HEK293T (cell line): ENCODE results near the gene TNPO3.

Source experiments
- CTCF ChIA-PET: fragments of 350-600 bp; formaldehyde crosslinking; extraction: SDS; loops from one replicate; lab custom pipeline; 2021; ENCODE audit warnings: antibody characterized with exemption, inconsistent platforms; lab: Yijun Ruan, JAX
- POLR2A ChIA-PET: fragments of 350-600 bp; formaldehyde crosslinking; extraction: SDS; loops from one replicate; lab custom pipeline; 2020; ENCODE audit warnings: antibody characterized with exemption, inconsistent platforms; lab: Yijun Ruan, JAX
- DNase-seq: peaks from one replicate; pipeline ENCODE4 v3.0.0; 2012; ENCODE audit warnings: mixed read lengths; ENCODE audit errors: extremely low spot score
- ARNT ChIP-seq: fragments of 450-650 bp; IDR thresholded peaks from 2 replicates; pipeline ENCODE4 v1.6.1; 2017; ENCODE audit warnings: mild to moderate bottlenecking
- BHLHE40 ChIP-seq: fragments of 450-650 bp; IDR thresholded peaks from 2 replicates; pipeline ENCODE4 v1.6.1; 2016; ENCODE audit warnings: mild to moderate bottlenecking, moderate library complexity, borderline replicate concordance
- CTBP1 ChIP-seq: fragments of 450-650 bp; IDR thresholded peaks from 2 replicates; pipeline ENCODE4 v1.6.1; 2016; ENCODE audit warnings: borderline replicate concordance
- ELF4 ChIP-seq: fragments of 450-650 bp; IDR thresholded peaks from 2 replicates; pipeline ENCODE4 v1.6.1; 2017; ENCODE audit warnings: antibody characterized with exemption
- FOXA1 ChIP-seq: fragments of 450-650 bp; IDR thresholded peaks from 2 replicates; pipeline ENCODE4 v1.6.1; 2016; ENCODE audit warnings: mild to moderate bottlenecking
- FOXK2 ChIP-seq: fragments of 450-650 bp; IDR thresholded peaks from 2 replicates; pipeline ENCODE4 v1.6.1; 2016; ENCODE audit warnings: mild to moderate bottlenecking
- FOXM1 ChIP-seq: fragments of 450-650 bp; IDR thresholded peaks from 2 replicates; pipeline ENCODE4 v1.6.1; 2017; ENCODE audit warnings: mild to moderate bottlenecking, borderline replicate concordance
- HDGF ChIP-seq: fragments of 450-650 bp; IDR thresholded peaks from 2 replicates; pipeline ENCODE4 v1.6.1; 2017; ENCODE audit warnings: antibody characterized with exemption, borderline replicate concordance
- L3MBTL2 ChIP-seq: fragments of 450-650 bp; conservative IDR thresholded peaks from 2 replicates; pipeline ENCODE4 v1.6.1; 2016; ENCODE audit warnings: mild to moderate bottlenecking
- LEF1 ChIP-seq: fragments of 450-650 bp; IDR thresholded peaks from 2 replicates; pipeline ENCODE4 v1.6.1; 2017; ENCODE audit warnings: mild to moderate bottlenecking, borderline replicate concordance
- NFRKB ChIP-seq: fragments of 450-650 bp; IDR thresholded peaks from 2 replicates; pipeline ENCODE4 v1.6.1; 2016; ENCODE audit warnings: mild to moderate bottlenecking, moderate library complexity
- SP1 ChIP-seq: fragments of 450-650 bp; IDR thresholded peaks from 2 replicates; pipeline ENCODE4 v1.6.1; 2017
- SUZ12 ChIP-seq: fragments of 450-650 bp; IDR thresholded peaks from 2 replicates; pipeline ENCODE4 v1.6.1; 2016; ENCODE audit warnings: mild to moderate bottlenecking
- TARDBP ChIP-seq: fragments of 450-650 bp; IDR thresholded peaks from 2 replicates; pipeline ENCODE4 v1.6.1; 2016
- ZNF384 ChIP-seq: fragments of 450-650 bp; IDR thresholded peaks from 2 replicates; pipeline ENCODE4 v1.6.1; 2016
- TF ChIP-seq, protein P1 (sequence below): fragments of 450-650 bp; IDR thresholded peaks from 2 replicates; pipeline ENCODE4 v1.6.1; 2016

TNPO3 gene

DNA sequence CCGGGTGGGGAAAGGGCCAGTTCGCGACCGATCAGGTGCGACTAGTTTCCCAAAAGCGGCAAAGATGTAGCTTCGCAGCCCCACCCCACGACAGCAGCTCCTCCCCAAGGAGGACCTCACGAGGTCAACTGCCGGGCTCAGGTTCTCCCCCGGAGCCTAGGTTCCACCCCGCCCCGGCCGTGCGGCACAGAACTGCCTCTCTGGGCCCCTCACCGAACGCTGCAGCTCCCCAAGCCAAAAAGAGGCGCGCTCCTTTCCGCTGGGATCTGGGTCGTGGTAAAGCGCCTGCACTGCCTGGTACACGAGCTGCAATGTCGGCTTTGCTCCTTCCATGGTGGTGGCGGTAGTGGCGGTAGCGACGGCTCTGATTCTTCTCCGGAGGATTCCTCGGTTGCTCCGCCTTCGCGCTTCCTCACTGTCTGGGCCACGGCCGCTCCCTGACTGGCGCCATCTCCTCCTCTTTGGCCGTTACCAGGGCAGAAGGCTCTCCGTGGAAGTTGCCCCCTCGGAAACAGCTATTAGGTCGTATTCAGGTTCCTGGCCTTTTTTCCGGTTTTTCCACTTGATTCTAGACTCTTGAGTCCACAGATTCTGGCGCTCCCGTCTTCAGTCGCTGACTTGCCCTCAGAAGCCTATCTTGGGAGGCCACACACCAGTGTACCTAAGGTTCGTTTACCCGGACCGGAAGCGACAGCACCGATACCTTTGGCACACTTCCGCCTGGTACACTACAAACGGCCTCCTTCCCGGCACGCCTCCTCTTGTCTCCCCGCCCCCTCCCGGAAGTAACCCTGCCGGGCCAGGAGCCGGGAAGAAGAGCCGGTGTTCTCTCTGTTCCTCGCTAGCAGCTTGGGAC is at the start of gene TNPO3:
TNPO3 (minus strand) TSS at position 674 of the 856 bp plus-strand sequence; CDS start at position 333, 341 bp downstream.
- ChIA-PET CTCF (interaction anchor here (1.4 kb wide), 1 partner anchor 11 kb away, joined by 7 read pairs; no protein-coding TSS in a partner anchor), POLR2A (interaction anchor here (0.6 to 2.3 kb wide), 22 partner anchors 10 to 192 kb away, joined by 3 to 73 read pairs (median 4); partner anchors contain the start of genes ATP6V1F and TSPAN33)
- TF ChIP-seq ELF4 (peak; percentile 88), TARDBP (no peak), LEF1 (no peak), HDGF (no peak), FOXK2 (no peak), ZNF384 (no peak), SP1 (no peak), FOXM1 (0 out of 2 replicates have a peak, but pooled peaks have one; percentile 14), SUZ12 (no peak), CTBP1 (peak; percentile 89), FOXA1 (no peak), L3MBTL2 (peak; percentile 50), BHLHE40 (no peak), ARNT (no peak; the same call in 1 of the 2 replicates), NFRKB (peak; percentile 95)
- TF ChIP-seq, protein P1, sequence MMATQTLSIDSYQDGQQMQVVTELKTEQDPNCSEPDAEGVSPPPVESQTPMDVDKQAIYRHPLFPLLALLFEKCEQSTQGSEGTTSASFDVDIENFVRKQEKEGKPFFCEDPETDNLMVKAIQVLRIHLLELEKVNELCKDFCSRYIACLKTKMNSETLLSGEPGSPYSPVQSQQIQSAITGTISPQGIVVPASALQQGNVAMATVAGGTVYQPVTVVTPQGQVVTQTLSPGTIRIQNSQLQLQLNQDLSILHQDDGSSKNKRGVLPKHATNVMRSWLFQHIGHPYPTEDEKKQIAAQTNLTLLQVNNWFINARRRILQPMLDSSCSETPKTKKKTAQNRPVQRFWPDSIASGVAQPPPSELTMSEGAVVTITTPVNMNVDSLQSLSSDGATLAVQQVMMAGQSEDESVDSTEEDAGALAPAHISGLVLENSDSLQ = peak; percentile 49; the same call in 1 of the 2 replicates
- DNase-seq = peak; percentile 95

DNA sequence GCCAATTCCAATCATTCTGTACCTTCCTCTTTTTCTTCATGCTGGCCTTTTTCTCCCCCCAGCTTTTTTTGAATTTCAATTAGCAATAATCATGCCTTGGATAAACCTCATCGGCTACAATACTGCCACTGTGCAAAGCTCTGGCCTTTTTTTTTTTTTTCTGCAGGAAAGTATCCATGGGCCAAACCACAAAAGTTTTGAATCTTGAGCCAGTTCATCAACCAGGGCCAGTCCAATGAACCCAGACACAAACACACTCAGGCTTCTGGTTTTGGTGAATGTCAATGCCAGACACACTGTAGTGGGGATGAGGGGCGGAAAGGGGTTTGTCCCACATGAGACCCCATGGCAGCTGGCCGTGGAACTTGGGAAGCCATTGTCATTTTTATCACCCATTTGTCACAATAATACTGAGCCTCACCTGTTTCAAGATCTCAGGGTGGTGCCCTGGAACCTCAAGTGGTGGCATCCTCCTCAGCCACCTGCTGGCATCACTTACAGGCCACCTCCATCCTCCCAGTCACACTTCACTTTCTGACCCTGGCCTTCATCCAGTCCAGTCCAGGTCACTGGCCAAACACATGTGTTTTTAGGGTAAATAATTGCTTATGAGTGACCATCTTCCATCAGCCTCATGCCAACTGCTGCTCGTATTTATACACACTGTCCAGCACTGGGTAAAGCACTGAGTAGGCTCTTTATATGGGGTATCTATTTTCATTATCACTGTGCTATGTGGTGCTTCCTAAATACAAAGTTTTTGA is 48.8 kb upstream of the TNPO3 start:
- no peak for TF ChIP-seq ELF4
- no peak for TF ChIP-seq ZNF384
- no peak for TF ChIP-seq HDGF
- TF ChIP-seq SUZ12 = no peak
- TF ChIP-seq FOXK2 = no peak
- POLR2A ChIA-PET = no interaction called here
- CTCF ChIA-PET = no interaction called here
- DNase-seq = no peak

DNA sequence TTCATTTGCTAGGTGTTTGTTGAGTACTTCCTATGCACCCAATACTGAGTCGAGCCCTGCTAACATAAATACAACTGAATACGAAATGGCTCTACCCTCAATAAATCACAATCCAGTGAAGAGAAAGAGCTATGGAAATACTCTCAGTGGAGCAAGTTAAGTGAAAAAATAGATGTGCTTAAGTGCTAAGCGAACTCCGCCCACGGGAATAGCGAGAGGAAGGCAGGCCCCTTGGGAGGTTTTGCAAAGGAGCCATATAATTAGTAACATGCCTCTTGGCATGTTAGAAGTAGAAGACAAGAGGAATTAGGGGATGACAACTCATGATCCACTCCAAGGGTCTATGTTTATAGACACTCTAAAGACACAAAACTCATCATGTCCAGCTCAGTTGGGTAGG is 46.8 kb upstream of the TNPO3 start:
- no peak for DNase-seq
- ChIA-PET POLR2A (no interaction called here), CTCF (interaction anchor here (0.5 to 1.4 kb wide), 3 partner anchors 10 to 1150 kb away, joined by 3 to 8 read pairs (median 4); no protein-coding TSS in a partner anchor)
- TF ChIP-seq HDGF (no peak), FOXA1 (no peak), FOXM1 (no peak), ELF4 (no peak), LEF1 (no peak), NFRKB (no peak), SP1 (no peak)

DNA sequence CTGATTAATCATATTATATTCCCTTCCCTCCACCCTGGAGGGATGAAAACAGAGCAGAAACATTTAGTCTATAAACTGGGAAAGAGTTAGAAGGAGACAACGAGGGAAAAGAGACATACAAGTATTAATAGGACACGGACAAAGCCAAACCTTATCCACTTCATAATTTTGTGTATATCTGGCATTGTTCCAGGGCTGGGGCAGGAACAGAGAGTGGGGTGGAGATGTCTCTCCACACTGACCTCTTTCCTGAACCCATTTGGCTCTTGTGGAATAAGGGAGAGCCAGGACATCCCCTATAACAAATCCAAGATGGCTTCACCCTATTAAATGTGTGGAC is 45.9 kb upstream of the TNPO3 start:
- CTCF ChIA-PET = interaction anchor here (1.4 kb wide), 1 partner anchor 10 kb away, joined by 8 read pairs; no protein-coding TSS in a partner anchor
- POLR2A ChIA-PET = no interaction called here
- DNase-seq = no peak
- TF ChIP-seq ELF4 (no peak), SUZ12 (no peak), FOXA1 (no peak), FOXM1 (no peak), TARDBP (no peak), FOXK2 (no peak), HDGF (no peak), BHLHE40 (no peak), ARNT (no peak), NFRKB (no peak), SP1 (no peak), CTBP1 (no peak), L3MBTL2 (no peak), ZNF384 (no peak), LEF1 (no peak)
- TF ChIP-seq, protein P1 = no peak

DNA sequence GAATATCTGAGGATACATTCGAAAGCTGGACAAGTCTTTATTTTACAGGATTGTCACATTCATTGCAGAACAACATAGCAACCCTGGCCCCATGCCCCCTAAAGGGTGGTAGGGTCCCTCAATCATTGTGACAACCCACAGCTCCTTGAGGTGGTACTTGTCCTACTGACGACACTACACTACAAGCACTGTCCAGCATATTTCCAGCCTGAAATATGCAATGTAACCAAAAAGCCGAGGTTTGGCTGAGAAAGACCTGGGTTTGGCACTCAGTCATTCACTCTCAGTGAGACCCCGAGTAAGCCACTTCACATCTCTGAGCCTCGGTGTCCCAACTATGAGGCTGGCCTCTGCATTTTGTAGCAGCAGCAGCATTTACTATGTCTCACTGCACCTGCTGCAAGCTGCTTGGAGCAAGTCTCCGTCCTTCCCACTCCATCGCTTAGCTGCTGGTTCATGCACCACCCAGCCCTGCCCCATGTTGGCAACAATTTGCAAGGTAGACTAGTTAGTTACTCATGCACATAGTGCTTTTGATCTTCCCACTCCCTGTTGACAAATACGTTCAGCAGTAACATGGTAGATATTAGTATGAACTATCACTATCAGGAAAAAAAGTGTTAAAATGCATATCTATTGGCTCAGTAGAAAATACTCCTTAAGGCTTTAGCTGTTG is 43.6 kb upstream of the TNPO3 start:
- ChIA-PET POLR2A (interaction anchor here (1.2 kb wide), 1 partner anchor 44 kb away, joined by 3 read pairs; the partner anchor contains the start of gene TNPO3), CTCF (no interaction called here)
- no peak for DNase-seq
- TF ChIP-seq LEF1 (no peak), TARDBP (no peak), ELF4 (no peak), NFRKB (no peak), FOXK2 (no peak), ZNF384 (no peak), BHLHE40 (no peak), SP1 (no peak), FOXA1 (no peak), HDGF (no peak), SUZ12 (no peak), L3MBTL2 (no peak), CTBP1 (no peak), FOXM1 (no peak), ARNT (no peak)
- TF ChIP-seq, protein P1 = no peak
